Endothelial cell (in vitro differentiated cells): ENCODE results near the gene CHD5. TPM values are rescaled to one million over a fixed set of nuclear protein-coding genes. Genes with fewer than 3 reads are reported as not detected.
"Not testable (repeated sequence)": the region's sequence is repeated elsewhere in the genome, so short reads cannot be mapped to it uniquely, and the experiment has no call there.

Experiments used
- DNase-seq: peaks from one replicate; pipeline ENCODE4 v3.0.0; 2021; ENCODE audit warnings: low spot score
- H3K27ac Mint-ChIP-seq: one replicate; pipeline ENCODE4 v1.8.0; 2021; ENCODE audit warnings: mixed read lengths, inconsistent platforms; ENCODE audit not compliant: unreplicated experiment
- H3K27me3 Mint-ChIP-seq: one replicate; pipeline ENCODE4 v1.8.0; 2021; ENCODE audit warnings: mild to moderate bottlenecking, moderate library complexity, mixed read lengths, inconsistent platforms; ENCODE audit not compliant: unreplicated experiment
- H3K36me3 Mint-ChIP-seq: one replicate; pipeline ENCODE4 v1.8.0; 2021; ENCODE audit warnings: mild to moderate bottlenecking, low read depth, mixed read lengths, inconsistent platforms; ENCODE audit not compliant: unreplicated experiment
- H3K4me1 Mint-ChIP-seq: one replicate; pipeline ENCODE4 v1.8.0; 2021; ENCODE audit warnings: mild to moderate bottlenecking, mixed read lengths, inconsistent platforms; ENCODE audit not compliant: unreplicated experiment
- H3K4me3 Mint-ChIP-seq: one replicate; pipeline ENCODE4 v1.8.0; 2021; ENCODE audit warnings: mild to moderate bottlenecking, mixed read lengths, inconsistent platforms; ENCODE audit not compliant: unreplicated experiment
- H3K9me3 Mint-ChIP-seq: one replicate; pipeline ENCODE4 v1.8.0; 2021; ENCODE audit warnings: mixed read lengths, inconsistent platforms; ENCODE audit not compliant: unreplicated experiment
- CTCF ChIP-seq: fragments of 200-600 bp; sonication (generic); IDR thresholded peaks from one replicate; pipeline ENCODE4 v1.5.0; 2021; ENCODE audit warnings: antibody characterized with exemption; ENCODE audit not compliant: unreplicated experiment
- total RNA-seq: library from RNA; stranded (reverse); fragmentation: NEBNext Ultra II Directional; extraction: Animal tissue kit (Norgen Biotek cat#: 25700); gene quantifications from one replicate; pipeline ENCODE4 v1.2.1, GENCODE V29; 2021; ENCODE audit not compliant: unreplicated experiment

CHD5 gene
- total RNA-seq, 1 donor from 2014 or later, result 0.15 TPM

GRCh38 chr1:6077919-6078318 is 102.2 kb downstream of the CHD5 start:
- Mint-ChIP-seq H3K4me1 (no peaks in the 10 kb centered on the region), H3K27me3 (peaks cover 5% of the 10 kb centered on the region), H3K36me3 (no peaks in the 10 kb centered on the region), H3K4me3 (no peak overlapping the region), H3K27ac (no peak overlapping the region), H3K9me3 (no peaks in the 10 kb centered on the region)
- no peak for TF ChIP-seq CTCF
- DNase-seq, result no peak

GRCh38 chr1:6077506-6077905 is 102.6 kb downstream of the CHD5 start:
- Mint-ChIP-seq H3K4me1 (no peaks in the 10 kb centered on the region), H3K36me3 (no peaks in the 10 kb centered on the region), H3K4me3 (no peak overlapping the region), H3K27ac (no peak overlapping the region), H3K9me3 (no peaks in the 10 kb centered on the region), H3K27me3 (peaks cover 5% of the 10 kb centered on the region)
- DNase-seq, result no peak
- no peak for TF ChIP-seq CTCF

GRCh38 chr1:6077061-6077460 is 103.1 kb downstream of the CHD5 start:
- H3K9me3 Mint-ChIP-seq, H3K4me3 Mint-ChIP-seq, H3K27me3 Mint-ChIP-seq, H3K27ac Mint-ChIP-seq, DNase-seq, H3K36me3 Mint-ChIP-seq, H3K4me1 Mint-ChIP-seq: not testable (repeated sequence)

- Mint-ChIP-seq H3K4me1 (no peaks in the 10 kb centered on the region), H3K9me3 (no peaks in the 10 kb centered on the region), H3K4me3 (no peak overlapping the region), H3K27me3 (peaks cover 5% of the 10 kb centered on the region), H3K36me3 (no peaks in the 10 kb centered on the region), H3K27ac (no peak overlapping the region)
- no peak for DNase-seq
- no peak for TF ChIP-seq CTCF
Measured at GRCh38 chr1:6075748-6076147, 104.4 kb downstream of the CHD5 start.

GRCh38 chr1:6074192-6074901 is 105.8 kb downstream of the CHD5 start:
- peaks cover 5% of the 10 kb centered on the region for H3K27me3 Mint-ChIP-seq

More at GRCh38 chr1:6074192-6074901, 105.8 kb downstream of the CHD5 start:
- TF ChIP-seq CTCF, result no peak
- Mint-ChIP-seq H3K27ac (no peak overlapping the region), H3K4me1 (no peaks in the 10 kb centered on the region), H3K9me3 (no peaks in the 10 kb centered on the region), H3K4me3 (no peak overlapping the region), H3K36me3 (no peaks in the 10 kb centered on the region)
- DNase-seq, result no peak
